ENCODE data around the gene KMT5B.

DNA sequence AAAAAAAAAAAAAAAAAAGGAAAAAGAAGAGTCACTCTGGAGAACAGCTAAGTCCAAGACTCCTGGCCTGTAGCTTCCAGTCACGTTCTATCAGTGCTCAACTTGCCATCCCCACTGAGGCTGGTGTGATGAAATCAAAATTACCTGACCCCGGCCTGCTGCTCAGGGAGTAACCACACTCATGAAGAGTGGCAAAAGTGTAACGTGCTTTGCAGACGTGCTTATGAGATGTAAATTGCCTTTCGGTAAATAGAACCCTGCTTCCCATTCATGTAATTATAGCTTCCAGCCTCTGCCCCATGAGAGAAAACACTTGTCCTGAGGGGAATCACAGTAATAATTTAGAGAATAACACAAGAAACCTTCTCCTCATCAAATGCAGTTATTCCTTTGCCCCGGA, 63.7 kb downstream of the KMT5B start:
- TF ChIP-seq, protein P1, sequence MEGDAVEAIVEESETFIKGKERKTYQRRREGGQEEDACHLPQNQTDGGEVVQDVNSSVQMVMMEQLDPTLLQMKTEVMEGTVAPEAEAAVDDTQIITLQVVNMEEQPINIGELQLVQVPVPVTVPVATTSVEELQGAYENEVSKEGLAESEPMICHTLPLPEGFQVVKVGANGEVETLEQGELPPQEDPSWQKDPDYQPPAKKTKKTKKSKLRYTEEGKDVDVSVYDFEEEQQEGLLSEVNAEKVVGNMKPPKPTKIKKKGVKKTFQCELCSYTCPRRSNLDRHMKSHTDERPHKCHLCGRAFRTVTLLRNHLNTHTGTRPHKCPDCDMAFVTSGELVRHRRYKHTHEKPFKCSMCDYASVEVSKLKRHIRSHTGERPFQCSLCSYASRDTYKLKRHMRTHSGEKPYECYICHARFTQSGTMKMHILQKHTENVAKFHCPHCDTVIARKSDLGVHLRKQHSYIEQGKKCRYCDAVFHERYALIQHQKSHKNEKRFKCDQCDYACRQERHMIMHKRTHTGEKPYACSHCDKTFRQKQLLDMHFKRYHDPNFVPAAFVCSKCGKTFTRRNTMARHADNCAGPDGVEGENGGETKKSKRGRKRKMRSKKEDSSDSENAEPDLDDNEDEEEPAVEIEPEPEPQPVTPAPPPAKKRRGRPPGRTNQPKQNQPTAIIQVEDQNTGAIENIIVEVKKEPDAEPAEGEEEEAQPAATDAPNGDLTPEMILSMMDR (IDR thresholded peaks at IDR 0.05), result no peak
- no peak for TF ChIP-seq ZFX (IDR thresholded peaks at IDR 0.05; ENCODE audit: borderline replicate concordance)

Data from 22Rv1 (cell line).